ENCODE results near the gene NPTXR. TPM values are rescaled to one million over a fixed set of nuclear protein-coding genes. Genes with fewer than 3 reads are reported as not detected.

Gene NPTXR
- total and polyA plus RNA-seq, 2 donors from 2014 or later = 1.1 to 12.5 TPM

GRCh38 chr22:38845004-38845740, 1.3 kb upstream of the NPTXR start:
- Histone ChIP-seq H3K4me3 (ENCODE audit: low read length in 3 of 3) (no peak overlapping the region), H3K27me3 (ENCODE audit: control insufficient read depth, insufficient read depth, low read length) (no peaks in the 10 kb centered on the region), H3K9me3 (ENCODE audit: control insufficient read depth in 2 of 3, insufficient read depth in 1 of 3, low read length in 3 of 3) (no peaks in the 10 kb centered on the region), H3K4me1 (ENCODE audit: control insufficient read depth in 2 of 3, insufficient read depth in 2 of 3, low read depth in 1 of 3, low read length in 3 of 3) (peaks cover 0 to 5% (median 0%) of the 10 kb centered on the region in 3 donors), H3K27ac (ENCODE audit: low read depth in 2 of 2, low read length in 2 of 2) (no peak overlapping the region), H3K36me3 (ENCODE audit: control insufficient read depth in 2 of 3, insufficient read depth in 3 of 3, low read length in 3 of 3) (no peaks in the 10 kb centered on the region), H3K9ac (ENCODE audit: low read length in 3 of 3) (no peak overlapping the region)
- intact Hi-C loops (cut with DNase I) = loop anchor here (10.0 kb wide), 1 partner anchor 80 kb away; no protein-coding TSS in a partner anchor
- FAIRE-seq (no peak), DNase-seq (no peak)
- TF ChIP-seq CTCF (IDR thresholded peaks at IDR 0.05; ENCODE audit: borderline replicate concordance, extremely low read depth, insufficient read depth) = no peak

GRCh38 chr22:38844315-38845003, 631 bp upstream of the NPTXR start:
- Histone ChIP-seq H3K27ac (ENCODE audit: low read depth in 2 of 2, low read length in 2 of 2) (no peak overlapping the region), H3K9me3 (ENCODE audit: control insufficient read depth in 2 of 3, insufficient read depth in 1 of 3, low read length in 3 of 3) (no peaks in the 10 kb centered on the region), H3K4me1 (ENCODE audit: control insufficient read depth in 2 of 3, insufficient read depth in 2 of 3, low read depth in 1 of 3, low read length in 3 of 3) (peaks cover 0 to 5% (median 0%) of the 10 kb centered on the region in 3 donors), H3K9ac (ENCODE audit: low read length in 3 of 3) (no peak overlapping the region), H3K27me3 (ENCODE audit: control insufficient read depth, insufficient read depth, low read length) (no peaks in the 10 kb centered on the region), H3K36me3 (ENCODE audit: control insufficient read depth in 2 of 3, insufficient read depth in 3 of 3, low read length in 3 of 3) (no peaks in the 10 kb centered on the region), H3K4me3 (ENCODE audit: low read length in 3 of 3) (no peak overlapping the region)
- intact Hi-C loops (cut with DNase I) = loop anchor here (10.0 kb wide), 1 partner anchor 80 kb away; no protein-coding TSS in a partner anchor
- DNase-seq = peak in 1 of 5 donors; percentile 67
- no peak for TF ChIP-seq CTCF (IDR thresholded peaks at IDR 0.05; ENCODE audit: borderline replicate concordance, extremely low read depth, insufficient read depth)
- no peak for FAIRE-seq

- peak; percentile 13 for TF ChIP-seq CTCF (IDR thresholded peaks at IDR 0.05; ENCODE audit: borderline replicate concordance, extremely low read depth, insufficient read depth)
- no peak for FAIRE-seq
- Histone ChIP-seq H3K4me3 (ENCODE audit: low read length in 3 of 3) (peak overlapping the region in 1 of 3 donors; percentile 28), H3K9me3 (ENCODE audit: control insufficient read depth in 2 of 3, insufficient read depth in 1 of 3, low read length in 3 of 3) (no peaks in the 10 kb centered on the region), H3K27me3 (ENCODE audit: control insufficient read depth, insufficient read depth, low read length) (no peaks in the 10 kb centered on the region), H3K9ac (ENCODE audit: low read length in 3 of 3) (no peak overlapping the region), H3K36me3 (ENCODE audit: control insufficient read depth in 2 of 3, insufficient read depth in 3 of 3, low read length in 3 of 3) (no peaks in the 10 kb centered on the region), H3K4me1 (ENCODE audit: control insufficient read depth in 2 of 3, insufficient read depth in 2 of 3, low read depth in 1 of 3, low read length in 3 of 3) (peaks cover 0 to 5% (median 0%) of the 10 kb centered on the region in 3 donors), H3K27ac (ENCODE audit: low read depth in 2 of 2, low read length in 2 of 2) (no peak overlapping the region)
- DNase-seq = peak in 4 of 5 donors; percentile 79 to 90 (median 86)
- intact Hi-C loops (cut with DNase I) = loop anchor here (10.0 kb wide), 1 partner anchor 78 kb away; no protein-coding TSS in a partner anchor
These were observed 599 bp downstream of the NPTXR start for GRCh38 chr22:38843201-38843656.

Measured in kidney (tissue), 14 donors.